ENCODE results near the gene FAM151A.
A peak's percentile ranks its signal among the peaks of the same experiment; 100 is the strongest.
"Not testable (repeated sequence)": the region's sequence is repeated elsewhere in the genome, so short reads cannot be mapped to it uniquely, and the experiment has no call there.

FAM151A gene

GRCh38 chr1:54636461-54637446, 13.4 kb upstream of the FAM151A start:
- DNase-seq: not testable (repeated sequence)

DNA sequence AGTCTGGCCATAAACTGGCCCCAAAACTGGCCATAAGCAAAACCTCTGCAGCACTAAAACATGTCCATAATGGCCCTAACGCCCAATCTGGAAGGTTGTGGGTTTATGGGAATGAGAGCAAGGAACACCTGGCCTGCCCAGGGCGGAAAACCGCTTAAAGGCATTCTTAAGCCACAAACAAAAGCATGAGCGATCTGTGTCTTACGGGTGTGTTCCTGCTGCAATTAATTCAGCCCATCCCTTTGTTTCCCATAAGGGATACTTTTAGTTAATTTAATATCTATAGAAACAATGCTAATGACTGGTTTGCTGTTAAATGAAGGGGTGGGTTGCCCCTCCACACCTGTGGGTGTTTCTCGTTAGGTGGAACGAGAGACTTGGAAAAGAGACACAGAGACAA, 12.5 kb upstream of the FAM151A start:
- not testable (repeated sequence) for DNase-seq

DNA sequence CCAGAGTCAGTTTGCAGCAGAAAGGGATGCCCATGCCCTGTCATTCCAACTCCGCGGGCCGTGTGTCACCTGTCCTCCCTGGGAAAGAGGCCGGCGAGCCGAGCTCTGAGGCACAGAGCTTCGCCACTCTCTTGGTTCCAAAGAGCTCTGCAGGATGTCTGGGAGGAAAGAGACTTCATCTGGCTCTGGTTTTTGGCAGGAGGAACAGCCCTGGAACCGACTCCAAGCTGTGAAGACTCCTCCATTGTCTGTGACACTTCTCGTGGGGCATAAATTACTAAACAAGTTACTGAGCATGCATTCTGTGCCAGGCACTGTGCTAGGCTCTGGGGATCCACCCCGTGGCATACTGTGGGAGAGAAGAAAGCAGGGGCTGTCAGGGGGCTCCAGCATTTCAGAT, 3.9 kb upstream of the FAM151A start:
- DNase-seq: no peak

- no peak for DNase-seq
Measured at GRCh38 chr1:54624466-54625464, 1.4 kb upstream of the FAM151A start.

- DNase-seq: no peak
Measured at GRCh38 chr1:54619749-54620148, 3.6 kb downstream of the FAM151A start.

DNA sequence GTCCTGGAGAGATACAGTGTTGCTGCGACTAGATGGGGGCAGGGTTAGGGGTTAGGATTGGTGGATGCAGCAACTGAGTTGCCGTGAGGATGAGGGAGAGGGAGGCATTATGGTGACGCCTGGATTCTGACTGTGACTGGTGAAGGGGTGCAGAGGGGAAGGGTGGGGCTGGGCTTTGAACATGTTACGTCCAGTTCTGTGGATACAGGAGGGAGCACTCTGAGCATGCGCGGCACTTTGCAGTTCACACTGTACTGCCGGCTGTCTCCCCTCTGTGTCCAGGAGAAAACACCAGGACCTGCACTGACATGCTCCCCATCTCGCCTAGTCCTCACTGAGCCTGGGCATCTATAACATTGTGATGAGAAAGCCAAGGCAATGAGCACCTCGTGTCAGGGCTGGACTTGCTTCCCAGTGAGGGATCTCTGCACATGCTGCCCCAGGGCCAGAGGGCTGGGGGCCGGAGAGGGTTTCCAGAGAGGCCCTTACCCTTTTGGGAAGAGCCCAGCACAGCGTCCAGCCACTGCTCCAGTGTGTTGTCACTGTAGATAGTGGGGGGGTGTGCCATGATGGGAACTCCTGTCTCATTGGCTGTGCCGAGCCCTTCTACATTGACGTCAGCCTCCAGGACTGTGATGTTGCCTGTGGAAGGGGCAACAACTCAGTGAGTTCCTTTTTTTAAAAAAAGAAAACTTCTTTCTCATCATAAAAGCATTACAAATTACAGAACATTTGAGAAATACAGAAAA, 7.6 kb downstream of the FAM151A start:
- DNase-seq: no peak

DNA sequence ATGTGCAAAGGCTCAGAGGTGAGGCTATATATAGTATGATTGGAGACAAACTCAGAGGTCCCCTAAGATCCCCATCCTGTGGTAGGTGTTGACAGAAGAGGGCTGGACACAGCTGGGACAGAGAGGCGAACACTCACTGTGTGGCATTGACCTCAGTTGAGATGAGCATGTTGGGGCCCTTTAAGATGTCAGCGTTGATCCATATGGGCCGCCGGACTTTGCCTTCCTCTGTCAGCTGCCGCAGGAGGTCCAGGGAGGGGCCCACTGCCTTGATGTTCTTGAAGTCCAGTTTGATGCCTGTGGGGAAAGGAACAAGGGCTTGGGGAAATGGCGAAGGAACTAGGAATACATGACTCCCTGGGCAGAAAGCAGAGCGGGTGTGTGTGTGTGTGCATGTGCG, 8.8 kb downstream of the FAM151A start:
- no peak for DNase-seq

DNA sequence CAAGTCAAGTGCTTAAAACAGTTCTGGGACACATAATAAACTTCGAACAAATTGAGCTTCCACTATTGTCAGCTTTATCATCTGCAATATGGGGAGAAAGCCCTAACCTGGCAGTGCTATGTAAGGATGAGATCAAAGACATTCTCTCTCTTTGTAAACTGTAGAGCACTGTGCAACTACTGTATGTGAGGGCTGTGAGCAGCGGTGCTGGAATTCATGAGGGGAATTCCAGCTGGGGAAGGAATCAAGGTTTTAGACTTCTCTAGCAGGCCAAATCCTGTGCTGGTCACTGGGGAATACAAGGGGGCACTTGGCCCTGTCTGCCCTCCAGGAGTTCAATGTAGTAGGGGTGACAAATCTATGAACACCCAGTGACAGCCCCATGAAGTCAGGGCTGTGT, 9.3 kb downstream of the FAM151A start:
- no peak for DNase-seq

DNA sequence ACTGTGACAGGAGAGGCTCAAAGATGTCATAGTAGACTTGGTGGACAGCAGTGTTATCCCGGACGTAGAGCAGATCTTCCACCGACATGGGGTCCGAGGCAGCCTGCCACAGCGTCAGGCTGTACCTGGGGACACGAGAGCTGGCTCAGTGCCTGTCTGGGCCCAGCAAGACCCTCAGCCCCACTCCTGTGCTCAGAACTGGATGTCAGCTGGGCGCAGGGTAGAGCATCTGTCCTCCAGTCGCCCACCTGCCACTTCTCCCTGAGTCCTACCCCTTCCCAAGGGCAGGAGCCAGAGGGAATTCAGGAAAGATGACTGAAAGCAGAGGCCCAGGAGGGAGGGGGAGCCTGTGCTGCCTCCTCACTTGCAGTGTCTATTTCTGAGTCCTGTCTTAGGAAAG, 11.7 kb downstream of the FAM151A start:
- no peak for DNase-seq

DNA sequence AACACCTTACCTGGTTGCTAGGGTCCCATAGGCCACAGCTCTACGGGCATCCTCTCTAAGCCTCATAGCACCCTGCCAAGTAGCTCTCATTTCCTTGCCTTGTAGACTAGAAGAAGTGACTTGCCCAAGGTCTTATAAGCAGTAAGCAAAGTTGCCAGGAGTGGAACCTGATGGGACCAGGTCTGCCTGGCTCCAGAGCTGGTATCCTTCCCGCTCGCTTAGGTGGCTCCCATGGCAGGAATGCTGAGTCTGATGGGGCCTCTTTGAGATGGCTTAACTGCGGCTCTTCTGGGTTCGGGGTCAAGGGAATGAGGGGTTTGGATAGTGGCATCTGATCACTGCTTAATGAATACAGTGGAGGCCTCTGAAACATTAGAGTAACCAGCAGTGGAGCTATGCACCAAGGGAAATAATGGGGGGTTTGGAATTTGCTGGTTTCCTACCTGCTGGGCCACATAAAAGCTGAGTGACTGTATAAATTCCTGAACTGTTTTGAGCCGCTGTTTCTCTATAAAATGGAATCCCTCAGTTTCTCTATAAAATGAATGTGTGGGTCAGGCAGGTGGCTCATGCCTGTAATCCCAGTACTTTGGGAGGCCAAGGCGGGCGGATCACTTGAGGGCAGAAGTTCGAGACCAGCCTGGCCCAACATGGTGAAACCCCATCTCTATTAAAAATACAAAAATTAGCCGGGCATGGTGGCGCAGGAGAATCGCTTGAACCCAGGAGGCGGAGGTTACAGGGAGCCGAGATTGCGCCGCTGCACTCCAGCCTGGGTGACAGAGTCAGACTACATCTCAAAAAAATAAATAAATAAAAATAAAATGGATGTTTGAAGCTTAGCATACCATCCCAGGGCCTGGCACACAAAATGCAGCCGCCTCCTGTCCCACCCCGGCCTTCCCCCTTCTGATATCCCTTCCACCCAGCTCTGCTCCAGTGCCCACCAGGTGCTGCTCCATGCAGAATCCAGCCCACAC, 12.4 kb downstream of the FAM151A start:
- no peak for DNase-seq

DNA sequence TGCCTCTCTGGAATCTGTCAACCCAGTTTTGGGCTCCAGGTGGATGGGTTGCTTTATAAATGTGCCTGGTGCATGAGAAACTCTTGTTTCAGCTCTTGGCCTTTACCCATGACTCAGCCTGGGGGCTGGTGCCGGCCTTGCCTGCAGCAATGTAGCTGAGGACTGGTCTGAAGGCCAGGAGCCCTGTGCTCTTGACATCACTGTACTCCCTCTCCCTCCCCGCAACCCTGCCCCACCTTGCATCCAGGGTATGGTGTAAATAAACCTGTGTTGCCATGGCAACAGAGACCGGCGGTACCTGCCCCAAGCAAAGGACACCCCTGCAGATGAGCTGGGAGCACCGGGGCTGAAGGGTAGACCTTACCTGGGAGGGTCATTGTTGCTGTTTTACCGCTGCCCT, 13.3 kb downstream of the FAM151A start:
- no peak for DNase-seq

DNA sequence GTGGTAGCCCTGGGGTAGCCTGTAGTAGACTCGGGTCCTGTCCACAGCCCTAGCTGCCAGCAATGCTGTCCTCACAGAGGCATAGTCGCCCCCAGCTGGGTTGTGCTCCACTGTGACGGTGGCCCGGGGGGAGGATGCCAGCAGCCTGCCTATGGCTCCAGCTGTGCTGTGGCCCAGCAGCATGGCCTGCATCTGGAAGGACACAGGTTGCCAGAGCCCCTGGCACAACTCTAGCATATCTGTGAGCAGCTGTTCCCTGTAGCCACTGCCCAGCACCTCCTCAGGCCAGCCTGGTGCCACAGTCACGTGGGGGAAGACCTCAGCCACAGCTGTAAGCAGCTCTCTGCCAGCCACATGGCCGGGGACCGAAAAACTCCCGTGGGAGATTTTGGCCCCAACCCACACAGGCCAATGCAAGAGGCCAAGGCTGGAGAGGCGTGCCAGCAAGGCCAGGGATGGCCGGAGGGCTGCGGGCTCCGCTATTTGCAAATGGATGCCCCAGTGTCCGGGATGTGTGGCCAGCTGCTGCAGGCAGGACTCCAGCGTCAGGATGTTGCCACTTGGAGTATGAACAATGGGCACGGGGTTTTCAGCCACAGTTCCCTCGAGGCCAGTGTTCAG, 13.9 kb downstream of the FAM151A start:
- DNase-seq: no peak

DNA sequence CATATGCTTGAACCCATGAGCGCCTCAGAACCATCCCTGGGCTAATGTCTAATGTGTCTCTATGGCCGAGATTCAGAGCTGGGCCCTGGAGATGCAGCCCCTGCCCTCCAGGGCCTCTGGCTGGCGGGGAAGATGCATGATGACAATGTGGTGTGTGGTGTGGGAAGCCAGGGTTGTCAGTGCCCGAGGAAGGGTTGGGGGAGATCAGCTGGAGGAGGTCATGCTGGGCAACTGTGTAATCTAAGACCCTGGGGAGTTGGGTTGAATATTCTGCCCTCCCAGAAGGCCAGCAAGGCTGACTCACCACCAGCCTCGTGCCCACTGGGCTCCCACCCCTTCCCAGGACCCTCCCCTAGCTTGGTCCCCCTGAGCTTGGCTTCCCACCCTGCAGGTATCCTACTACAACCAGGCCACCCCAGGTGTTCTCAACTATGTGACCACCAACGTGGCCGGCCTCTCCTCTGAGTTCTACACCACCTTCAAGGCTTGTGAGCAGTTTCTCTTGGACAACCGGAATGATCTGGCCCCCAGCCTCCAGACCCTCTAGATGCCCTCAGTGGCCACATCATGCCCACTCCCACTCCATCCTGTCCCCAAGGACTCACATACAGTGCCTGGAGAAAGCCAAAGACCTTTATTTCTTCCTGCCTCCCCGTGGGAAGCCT, 14.6 kb downstream of the FAM151A start:
- no peak for DNase-seq

- DNase-seq: no peak
Measured at GRCh38 chr1:54607821-54608565, 15.3 kb downstream of the FAM151A start.

GRCh38 chr1:54606990-54607325, 16.4 kb downstream of the FAM151A start:
- no peak for DNase-seq

DNA sequence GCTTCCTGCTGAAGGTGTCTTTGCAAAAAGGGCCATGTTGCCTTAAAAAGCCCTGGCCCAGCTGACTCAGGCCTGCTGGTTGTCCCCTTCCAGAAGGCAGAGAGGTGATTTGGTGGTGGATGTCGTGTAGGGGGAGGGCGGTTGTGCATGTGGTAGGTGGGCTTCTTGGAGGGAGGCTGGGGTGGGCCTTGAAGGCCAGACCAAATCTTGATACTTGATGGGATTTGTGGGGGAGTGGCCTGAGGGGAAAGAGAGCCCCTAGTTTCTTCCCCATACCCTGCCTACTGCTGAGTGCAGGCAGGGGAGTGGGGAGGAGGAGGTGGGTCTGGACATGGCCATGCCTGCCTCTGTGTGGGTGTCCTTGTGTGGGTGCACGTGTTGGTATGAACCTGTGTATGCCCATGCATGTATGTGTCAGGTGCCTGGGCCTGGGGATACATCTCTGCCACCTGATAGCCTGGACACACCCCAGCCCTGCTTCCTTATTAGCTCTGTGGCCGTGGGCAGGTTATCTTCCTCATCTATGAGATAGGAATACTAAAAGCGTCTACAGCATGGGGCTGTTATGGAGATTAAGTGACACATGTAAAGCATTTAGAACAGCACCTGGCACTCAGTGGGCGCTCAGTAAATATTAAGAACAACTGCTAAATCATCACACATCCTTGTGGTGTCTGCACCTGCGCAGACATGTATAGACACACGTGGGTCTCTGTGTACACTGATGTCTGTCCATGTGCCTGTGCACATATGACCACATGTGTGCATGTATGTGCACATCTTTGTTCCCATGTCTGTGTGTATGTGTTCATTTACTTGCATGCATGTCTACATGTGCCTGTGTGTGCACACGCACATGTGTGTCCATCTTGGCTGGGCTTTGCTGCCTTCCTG, 17.0 kb downstream of the FAM151A start:
- DNase-seq: no peak

GRCh38 chr1:54604572-54605370, 18.6 kb downstream of the FAM151A start:
- peak; percentile 12 for DNase-seq

DNA sequence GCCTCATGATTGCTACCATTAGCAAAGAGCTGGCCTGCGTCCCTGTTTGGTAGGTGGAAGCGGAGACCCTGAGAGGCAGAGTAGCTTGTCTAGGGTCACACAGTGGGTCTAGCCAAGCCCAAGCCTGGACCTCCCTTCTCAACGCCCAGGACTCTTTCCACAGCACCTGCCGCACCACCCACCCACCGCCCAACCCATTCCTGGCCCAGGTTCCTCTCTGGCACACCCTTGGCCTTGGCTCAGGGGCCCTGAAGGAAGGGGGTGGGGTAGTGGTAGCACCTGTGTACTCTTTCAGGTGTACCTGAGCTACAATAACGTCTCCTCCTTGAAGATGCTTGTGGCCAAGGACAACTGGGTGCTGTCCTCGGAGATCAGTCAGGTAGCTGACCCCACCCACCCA, 19.3 kb downstream of the FAM151A start:
- DNase-seq: no peak

Data from central memory CD4-positive, alpha-beta T cell (primary cell).